ENCODE data around the gene ABCA9.

- TF ChIP-seq POLR2A (IDR thresholded peaks at IDR 0.05; ENCODE audit: low read depth, low read length) = no peak
- TF ChIP-seq TAF1 (IDR thresholded peaks at IDR 0.05; ENCODE audit: borderline replicate concordance, low read depth, low read length) = no peak
These were observed 24.2 kb upstream of the ABCA9 start for GRCh38 chr17:69084911-69085310.

Measured in GM12892 (cell line).